GM12892 (cell line): Measurements from ENCODE around the gene CSRNP2. TPM values are rescaled to one million over a fixed set of nuclear protein-coding genes. Genes with fewer than 3 reads are reported as not detected.

Source experiments
- DNase-seq: peaks from one replicate; pipeline ENCODE4 v3.0.0; 2011; ENCODE audit not compliant: insufficient read length
- FAIRE-seq: peaks from 2 replicates; lab custom pipeline; 2011; peaks lifted over from hg19 to GRCh38; lab: Jason Lieb, UNC
- POLR2A ChIP-seq: IDR thresholded peaks from 2 replicates; pipeline ENCODE4 v1.6.1; 2011; ENCODE audit warnings: low read depth, low read length, control low read depth
- POLR2AphosphoS5 ChIP-seq: IDR thresholded peaks from 2 replicates; pipeline ENCODE4 v1.6.1; 2011; ENCODE audit warnings: low read depth, low read length, control low read depth
- TAF1 ChIP-seq: IDR thresholded peaks from 2 replicates; pipeline ENCODE4 v1.6.1; 2011; ENCODE audit warnings: low read depth, mild to moderate bottlenecking, control low read depth, low read length, borderline replicate concordance
- polyA plus RNA-seq: library from polyadenylated mRNA; unstranded; fragments of >200 nt; gene quantifications from one replicate; pipeline ENCODE4 v1.2.1, GENCODE V29; 2012; ENCODE audit warnings: missing spikeins, inconsistent platforms; ENCODE audit not compliant: missing spikeins

The CSRNP2 gene
- 8.4 TPM for polyA plus RNA-seq

- TF ChIP-seq POLR2A (peak; percentile 99), POLR2AphosphoS5 (peak; percentile 98), TAF1 (peak; percentile 95)
- DNase-seq = peak; percentile 95
- FAIRE-seq = peak; percentile 66
These were observed at the start of gene CSRNP2 for GRCh38 chr12:51083126-51083833. CSRNP2 (minus strand) TSS chr12:51083596; CDS start chr12:51076561, 7,035 bp downstream.

GRCh38 chr12:51132693-51133092 is 49.3 kb upstream of the CSRNP2 start:
- DNase-seq (no peak), FAIRE-seq (no peak)
- TF ChIP-seq TAF1 (no peak), POLR2AphosphoS5 (no peak), POLR2A (no peak)

- FAIRE-seq (no peak), DNase-seq (no peak)
- TF ChIP-seq POLR2AphosphoS5 (no peak), TAF1 (no peak), POLR2A (no peak)
These were observed 48.5 kb upstream of the CSRNP2 start for GRCh38 chr12:51131745-51132521.

- DNase-seq = no peak
- TF ChIP-seq TAF1 (no peak), POLR2A (no peak), POLR2AphosphoS5 (no peak)
- no peak for FAIRE-seq
These were observed 45.5 kb upstream of the CSRNP2 start for GRCh38 chr12:51128919-51129318.

GRCh38 chr12:51127050-51127729 is 43.8 kb upstream of the CSRNP2 start:
- no peak for TF ChIP-seq POLR2AphosphoS5
- no peak for TF ChIP-seq TAF1
- TF ChIP-seq POLR2A = no peak
- no peak for FAIRE-seq

GRCh38 chr12:51126297-51126696 is 42.9 kb upstream of the CSRNP2 start:
- no peak for DNase-seq
- TF ChIP-seq TAF1 = no peak
- TF ChIP-seq POLR2A = no peak
- no peak for TF ChIP-seq POLR2AphosphoS5
- no peak for FAIRE-seq

More at GRCh38 chr12:51127050-51127729, 43.8 kb upstream of the CSRNP2 start:
- DNase-seq = no peak

GRCh38 chr12:51124504-51124903 is 41.1 kb upstream of the CSRNP2 start:
- no peak for FAIRE-seq
- no peak for TF ChIP-seq TAF1
- TF ChIP-seq POLR2A = no peak
- TF ChIP-seq POLR2AphosphoS5 = no peak
- no peak for DNase-seq

- FAIRE-seq = no peak
These were observed 39.4 kb upstream of the CSRNP2 start for GRCh38 chr12:51122844-51123243.

GRCh38 chr12:51118706-51119105 is 35.3 kb upstream of the CSRNP2 start:
- FAIRE-seq (no peak), DNase-seq (no peak)
- no peak for TF ChIP-seq POLR2AphosphoS5

More at GRCh38 chr12:51122844-51123243, 39.4 kb upstream of the CSRNP2 start:
- no peak for TF ChIP-seq POLR2AphosphoS5
- no peak for TF ChIP-seq TAF1
- TF ChIP-seq POLR2A = no peak
- no peak for DNase-seq

- TF ChIP-seq TAF1 (no peak), POLR2A (no peak), POLR2AphosphoS5 (no peak)
- DNase-seq (no peak), FAIRE-seq (no peak)
These were observed 32.1 kb upstream of the CSRNP2 start for GRCh38 chr12:51115533-51115932.

- FAIRE-seq (no peak), DNase-seq (no peak)
- TF ChIP-seq POLR2AphosphoS5 (no peak), POLR2A (no peak), TAF1 (no peak)
These were observed 24.7 kb upstream of the CSRNP2 start for GRCh38 chr12:51108136-51108535.

GRCh38 chr12:51103977-51104376 is 20.6 kb upstream of the CSRNP2 start:
- TF ChIP-seq TAF1 (no peak), POLR2A (no peak), POLR2AphosphoS5 (no peak)
- FAIRE-seq (no peak), DNase-seq (no peak)
